ENCODE measurements around the gene PPP1R13B. TPM values are rescaled to one million over a fixed set of nuclear protein-coding genes. Genes with fewer than 3 reads are reported as not detected.

The PPP1R13B gene
- total RNA-seq, 3 donors from 2014 or later = 6.8 to 11.8 (median 9.7) TPM

GRCh38 chr14:103737432-103738045, 109.8 kb downstream of the PPP1R13B start:
- DNase-seq = no peak
- Mint-ChIP-seq H3K9me3 (no peaks in the 10 kb centered on the region), H3K4me1 (ENCODE audit: low read depth) (no peaks in the 10 kb centered on the region), H3K27me3 (ENCODE audit: low read depth) (no peaks in the 10 kb centered on the region), H3K4me3 (no peak overlapping the region), H3K36me3 (ENCODE audit: insufficient read depth) (peaks cover 10% of the 10 kb centered on the region)
- no peak for ATAC-seq

GRCh38 chr14:103736546-103737431, 110.6 kb downstream of the PPP1R13B start:
- H3K27me3 Mint-ChIP-seq (ENCODE audit: low read depth) = no peaks in the 10 kb centered on the region
- no peak overlapping the region for H3K4me3 Mint-ChIP-seq
- no peak for DNase-seq
- ATAC-seq = no peak
- H3K9me3 Mint-ChIP-seq = no peaks in the 10 kb centered on the region
- H3K4me1 Mint-ChIP-seq (ENCODE audit: low read depth) = no peaks in the 10 kb centered on the region
- peaks cover 10% of the 10 kb centered on the region for H3K36me3 Mint-ChIP-seq (ENCODE audit: insufficient read depth)

GRCh38 chr14:103735815-103736545, 111.4 kb downstream of the PPP1R13B start:
- Mint-ChIP-seq H3K9me3 (no peaks in the 10 kb centered on the region), H3K36me3 (ENCODE audit: insufficient read depth) (peaks cover 10% of the 10 kb centered on the region), H3K4me1 (ENCODE audit: low read depth) (no peaks in the 10 kb centered on the region), H3K4me3 (no peak overlapping the region), H3K27me3 (ENCODE audit: low read depth) (no peaks in the 10 kb centered on the region)
- ATAC-seq (no peak), DNase-seq (no peak)

- H3K36me3 Mint-ChIP-seq (ENCODE audit: insufficient read depth) = peaks cover 10% of the 10 kb centered on the region
- H3K4me3 Mint-ChIP-seq = no peak overlapping the region
- ATAC-seq = no peak
- no peak for DNase-seq
- H3K9me3 Mint-ChIP-seq = no peaks in the 10 kb centered on the region
- H3K4me1 Mint-ChIP-seq (ENCODE audit: low read depth) = no peaks in the 10 kb centered on the region
- H3K27me3 Mint-ChIP-seq (ENCODE audit: low read depth) = no peaks in the 10 kb centered on the region
Measured at GRCh38 chr14:103735439-103735814, 111.9 kb downstream of the PPP1R13B start.

- Mint-ChIP-seq H3K9me3 (no peaks in the 10 kb centered on the region), H3K4me3 (no peak overlapping the region), H3K27me3 (ENCODE audit: low read depth) (no peaks in the 10 kb centered on the region), H3K36me3 (ENCODE audit: insufficient read depth) (peaks cover 10% of the 10 kb centered on the region), H3K4me1 (ENCODE audit: low read depth) (no peaks in the 10 kb centered on the region)
- DNase-seq = no peak
- ATAC-seq = no peak
Measured at GRCh38 chr14:103735022-103735421, 112.4 kb downstream of the PPP1R13B start.

- no peaks in the 10 kb centered on the region for H3K4me1 Mint-ChIP-seq (ENCODE audit: low read depth)
- peaks cover 4% of the 10 kb centered on the region for H3K36me3 Mint-ChIP-seq (ENCODE audit: insufficient read depth)
Measured at GRCh38 chr14:103734081-103734888, 113.1 kb downstream of the PPP1R13B start.

GRCh38 chr14:103733651-103734050, 113.7 kb downstream of the PPP1R13B start:
- ATAC-seq (no peak), DNase-seq (no peak)
- Mint-ChIP-seq H3K4me1 (ENCODE audit: low read depth) (no peaks in the 10 kb centered on the region), H3K9me3 (no peaks in the 10 kb centered on the region), H3K36me3 (ENCODE audit: insufficient read depth) (peaks cover 10% of the 10 kb centered on the region), H3K27me3 (ENCODE audit: low read depth) (no peaks in the 10 kb centered on the region), H3K4me3 (no peak overlapping the region)

More at GRCh38 chr14:103734081-103734888, 113.1 kb downstream of the PPP1R13B start:
- no peak overlapping the region for H3K4me3 Mint-ChIP-seq
- no peak for ATAC-seq
- H3K9me3 Mint-ChIP-seq = no peaks in the 10 kb centered on the region
- DNase-seq = no peak
- no peaks in the 10 kb centered on the region for H3K27me3 Mint-ChIP-seq (ENCODE audit: low read depth)

GRCh38 chr14:103732868-103733620, 114.3 kb downstream of the PPP1R13B start:
- H3K36me3 Mint-ChIP-seq (ENCODE audit: insufficient read depth) = peaks cover 13% of the 10 kb centered on the region
- no peak overlapping the region for H3K4me3 Mint-ChIP-seq
- H3K27me3 Mint-ChIP-seq (ENCODE audit: low read depth) = no peaks in the 10 kb centered on the region
- DNase-seq = no peak
- no peaks in the 10 kb centered on the region for H3K4me1 Mint-ChIP-seq (ENCODE audit: low read depth)
- H3K9me3 Mint-ChIP-seq = no peaks in the 10 kb centered on the region
- no peak for ATAC-seq

GRCh38 chr14:103731916-103732867, 115.2 kb downstream of the PPP1R13B start:
- Mint-ChIP-seq H3K36me3 (ENCODE audit: insufficient read depth) (peaks cover 13% of the 10 kb centered on the region), H3K4me1 (ENCODE audit: low read depth) (no peaks in the 10 kb centered on the region), H3K4me3 (no peak overlapping the region), H3K9me3 (no peaks in the 10 kb centered on the region), H3K27me3 (ENCODE audit: low read depth) (no peaks in the 10 kb centered on the region)
- no peak for DNase-seq
- no peak for ATAC-seq

GRCh38 chr14:103731481-103731880, 115.9 kb downstream of the PPP1R13B start:
- no peaks in the 10 kb centered on the region for H3K4me1 Mint-ChIP-seq (ENCODE audit: low read depth)
- DNase-seq (no peak), ATAC-seq (no peak)
- H3K4me3 Mint-ChIP-seq = no peak overlapping the region
- no peaks in the 10 kb centered on the region for H3K27me3 Mint-ChIP-seq (ENCODE audit: low read depth)
- H3K9me3 Mint-ChIP-seq = no peaks in the 10 kb centered on the region
- H3K36me3 Mint-ChIP-seq (ENCODE audit: insufficient read depth) = peaks cover 13% of the 10 kb centered on the region

GRCh38 chr14:103730490-103731035, 116.8 kb downstream of the PPP1R13B start:
- Mint-ChIP-seq H3K27me3 (ENCODE audit: low read depth) (no peaks in the 10 kb centered on the region), H3K4me1 (ENCODE audit: low read depth) (no peaks in the 10 kb centered on the region), H3K36me3 (ENCODE audit: insufficient read depth) (peaks cover 13% of the 10 kb centered on the region), H3K9me3 (no peaks in the 10 kb centered on the region), H3K4me3 (no peak overlapping the region)
- ATAC-seq = no peak
- no peak for DNase-seq
